PC-9 (cell line): Measurements from ENCODE around the gene VGLL4. TPM values are rescaled to one million over a fixed set of nuclear protein-coding genes. Genes with fewer than 3 reads are reported as not detected.

ENCODE experiments used
- BruUV-seq: library from RNA; stranded (reverse); fragments of 400-500 nt; replicated peaks from 2 replicates; lab custom pipeline; 2021; lab: Mats Ljungman, UMichigan
- CTCF ChIA-PET: fragments of 300-600 bp; sonication (Branson Sonifier 250); formaldehyde crosslinking; loops from one replicate; lab custom pipeline; 2022; ENCODE audit warnings: antibody characterized with exemption; lab: Charles Lee
- POLR2A ChIA-PET: fragments of 300-600 bp; sonication (Branson Sonifier 250); formaldehyde crosslinking; loops from one replicate; lab custom pipeline; 2022; ENCODE audit warnings: antibody characterized with exemption; ENCODE audit not compliant: unreplicated experiment; lab: Charles Lee
- DNase-seq, 2 experiments: peaks; one replicate each; pipeline versions ENCODE4 v3.0.0 to v3.0.0-alpha.2; 2015 to 2022; ENCODE audit warnings: mixed read lengths in 1 of 2
- H2AFZ ChIP-seq: fragments of 200-600 bp; sonication (generic); 2 replicates; pipeline ENCODE4 v1.8.1; 2017; ENCODE audit warnings: antibody characterized with exemption
- H3F3A ChIP-seq: fragments of 200-600 bp; sonication (generic); 2 replicates; pipeline ENCODE4 v1.8.1; 2017; ENCODE audit warnings: antibody characterized with exemption, mild to moderate bottlenecking, low read depth; ENCODE audit not compliant: insufficient read depth
- H3K27ac ChIP-seq: fragments of 200-600 bp; sonication (generic); 2 replicates; pipeline ENCODE4 v1.6.1; 2016; ENCODE audit warnings: mixed run types
- H3K27me3 ChIP-seq: fragments of 200-600 bp; sonication (generic); 2 replicates; pipeline ENCODE4 v1.6.1; 2016; ENCODE audit warnings: low read depth, mixed run types; ENCODE audit not compliant: insufficient read depth
- H3K36me3 ChIP-seq: fragments of 200-600 bp; sonication (generic); 2 replicates; pipeline ENCODE4 v1.6.1; 2016; ENCODE audit warnings: low read depth, mixed run types
- H3K4me1 ChIP-seq: fragments of 200-600 bp; sonication (generic); replicated peaks from 2 replicates; pipeline ENCODE4 v1.6.1; 2016; ENCODE audit warnings: mixed run types; ENCODE audit not compliant: insufficient read depth
- H3K4me2 ChIP-seq: fragments of 200-600 bp; sonication (generic); 2 replicates; pipeline ENCODE4 v1.6.1; 2017; ENCODE audit warnings: mixed run types
- H3K4me3 ChIP-seq: fragments of 200-600 bp; sonication (generic); 2 replicates; pipeline ENCODE4 v1.6.1; 2016; ENCODE audit warnings: mixed run types
- H3K79me2 ChIP-seq: fragments of 200-600 bp; sonication (generic); 2 replicates; pipeline ENCODE4 v1.6.1; 2017; ENCODE audit warnings: low read depth, mixed run types
- H3K9me2 ChIP-seq: fragments of 200-600 bp; sonication (generic); 2 replicates; pipeline ENCODE4 v1.8.1; 2017; ENCODE audit warnings: mild to moderate bottlenecking; ENCODE audit not compliant: insufficient read depth
- H3K9me3 ChIP-seq: fragments of 200-600 bp; sonication (generic); 2 replicates; pipeline ENCODE4 v1.8.1; 2016; ENCODE audit warnings: low read depth; ENCODE audit not compliant: insufficient read depth
- H4K20me1 ChIP-seq: fragments of 200-600 bp; sonication (generic); 2 replicates; pipeline ENCODE4 v1.8.1; 2017; ENCODE audit not compliant: insufficient read depth
- CTCF ChIP-seq: fragments of 200-600 bp; sonication (generic); conservative IDR thresholded peaks from 2 replicates; pipeline ENCODE4 v1.6.1; 2017; ENCODE audit warnings: mixed run types, antibody characterized with exemption, mild to moderate bottlenecking, moderate library complexity
- EZH2 ChIP-seq: fragments of 200-600 bp; sonication (generic); IDR thresholded peaks from 2 replicates; pipeline ENCODE4 v1.8.0; 2017; ENCODE audit warnings: antibody characterized with exemption, low read depth
- intact Hi-C: fragments of 100-400 bp; cut with micrococcal nuclease; formaldehyde crosslinking; loops from one replicate; pipeline ENCODE4 v1.10.0; 2022; ENCODE audit not compliant: unreplicated experiment
- total RNA-seq: library from RNA; stranded (reverse); gene quantifications from 2 replicates; pipeline ENCODE4 v1.2.3, GENCODE V29; 2021

VGLL4 gene
- total RNA-seq, 1 experiment from 2014 or later = 42.2 TPM

DNA sequence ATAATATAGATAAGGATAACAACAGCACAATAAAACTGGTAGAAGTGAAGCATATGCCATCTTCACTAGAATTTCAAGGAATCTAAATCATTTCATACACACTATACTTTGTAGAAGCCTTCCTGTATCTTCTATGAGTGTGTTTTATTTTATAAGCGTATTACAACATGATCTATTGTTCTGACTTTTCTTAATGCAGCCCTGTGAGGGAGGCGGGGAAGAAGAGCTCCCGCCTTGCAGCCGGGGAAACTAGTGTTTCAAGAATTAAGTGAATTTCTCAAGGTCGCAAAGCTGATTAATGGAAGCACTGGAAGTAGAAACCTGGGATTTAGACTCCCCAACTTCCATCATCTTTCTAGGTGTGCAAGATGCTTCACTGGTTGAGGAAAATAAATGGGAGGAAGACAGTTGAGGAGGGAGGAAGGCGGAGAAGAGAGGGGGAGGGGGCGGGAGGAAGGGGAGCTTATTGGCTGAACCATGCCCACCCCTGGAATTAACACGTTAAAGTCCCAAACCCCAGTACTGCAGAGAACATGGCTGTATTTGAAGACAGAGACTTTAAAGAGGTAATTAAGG, 32.9 kb downstream of the VGLL4 start:
- Histone ChIP-seq H3K9me2 (no peaks in the 10 kb centered on the region), H3K4me1 (no peaks in the 10 kb centered on the region), H3K27ac (no peak overlapping the region), H3K4me3 (no peak overlapping the region), H3K4me2 (no peak overlapping the region), H4K20me1 (peaks cover 38% of the 10 kb centered on the region), H3K27me3 (no peaks in the 10 kb centered on the region), H3K79me2 (peaks cover 86% of the 10 kb centered on the region), H3K9me3 (no peaks in the 10 kb centered on the region), H3K36me3 (no peaks in the 10 kb centered on the region), H2AFZ (no peak overlapping the region), H3F3A (peaks cover 7% of the 10 kb centered on the region; the same call in 1 of the 2 replicates)
- BruUV-seq = no TSS peak
- TF ChIP-seq EZH2 (no peak), CTCF (no peak)
- ChIA-PET CTCF (no interaction called here), POLR2A (no interaction called here)
- no peak for DNase-seq
- intact Hi-C loops = no loop called here

DNA sequence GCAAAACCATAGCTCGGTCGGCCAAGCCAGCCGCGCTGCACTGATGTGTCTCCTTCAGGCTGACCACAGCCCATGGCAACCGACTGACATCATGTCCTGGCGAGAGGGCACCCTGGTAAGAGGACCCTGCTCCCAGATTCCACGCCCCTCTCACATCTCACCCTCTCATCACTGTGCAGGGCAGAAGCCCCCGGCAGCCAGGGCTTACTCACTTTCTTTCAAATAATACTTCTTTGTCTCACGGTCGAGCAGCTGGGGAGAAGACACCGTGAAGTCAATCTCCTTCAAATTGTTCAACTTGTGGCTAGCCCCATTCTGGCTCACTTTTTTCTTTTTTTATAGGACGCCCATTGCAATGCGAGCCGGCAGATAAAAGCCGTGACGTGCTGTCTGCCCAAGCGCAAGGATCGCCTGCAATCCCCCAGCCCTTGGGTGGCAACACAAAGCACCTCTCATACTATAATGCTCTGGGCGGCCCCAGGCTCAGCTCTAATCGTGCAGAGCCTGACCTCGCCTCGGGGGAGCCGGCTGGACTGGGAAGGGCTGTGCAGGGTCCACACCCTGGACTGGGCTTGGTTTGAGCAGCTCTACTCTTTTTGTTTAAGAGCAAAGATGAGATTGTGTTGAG, 33.6 kb downstream of the VGLL4 start:
- H3K27ac ChIP-seq = no peak overlapping the region
- POLR2A ChIA-PET = no interaction called here

DNA sequence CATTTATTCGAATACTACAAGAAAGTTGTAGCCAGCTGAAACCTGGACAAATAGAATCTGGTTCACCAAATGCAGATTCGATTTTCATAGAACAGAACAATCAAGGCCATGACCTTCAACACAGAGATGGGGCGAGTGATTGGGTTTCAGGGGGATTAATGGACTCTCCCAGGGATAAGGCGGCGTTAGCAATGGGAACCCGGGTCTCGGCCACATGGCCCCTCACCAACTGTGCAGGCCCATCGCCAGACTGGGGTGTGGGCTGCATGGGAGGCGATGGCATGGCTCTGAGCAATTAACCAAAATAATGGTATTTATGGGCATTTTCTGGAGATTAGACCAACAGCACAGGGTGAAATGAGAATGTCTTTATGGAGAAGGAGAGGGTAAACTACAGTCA, 34.2 kb downstream of the VGLL4 start:
- no peak for TF ChIP-seq EZH2
- TF ChIP-seq CTCF = no peak
- Histone ChIP-seq H3K27me3 (no peaks in the 10 kb centered on the region), H3K4me2 (no peak overlapping the region), H4K20me1 (peaks cover 34% of the 10 kb centered on the region; the same call in 1 of the 2 replicates), H3K4me3 (no peak overlapping the region), H3K36me3 (no peaks in the 10 kb centered on the region), H3F3A (peaks cover 7% of the 10 kb centered on the region; the same call in 1 of the 2 replicates), H3K9me3 (no peaks in the 10 kb centered on the region), H3K27ac (no peak overlapping the region), H3K79me2 (peaks cover 82% of the 10 kb centered on the region), H3K9me2 (no peaks in the 10 kb centered on the region), H3K4me1 (no peaks in the 10 kb centered on the region), H2AFZ (no peak overlapping the region)
- BruUV-seq = no TSS peak
- no peak for DNase-seq
- ChIA-PET POLR2A (no interaction called here), CTCF (no interaction called here)
- intact Hi-C loops = no loop called here

More for the DNA sequence above, 33.6 kb downstream of the VGLL4 start:
- Histone ChIP-seq H3K36me3 (no peaks in the 10 kb centered on the region), H3K9me2 (no peaks in the 10 kb centered on the region), H3K4me2 (no peak overlapping the region), H3K9me3 (no peaks in the 10 kb centered on the region), H3K79me2 (peaks cover 86% of the 10 kb centered on the region), H2AFZ (no peak overlapping the region), H3K27me3 (no peaks in the 10 kb centered on the region), H4K20me1 (peaks cover 36% of the 10 kb centered on the region; the same call in 1 of the 2 replicates), H3K4me3 (no peak overlapping the region), H3F3A (peaks cover 7% of the 10 kb centered on the region; the same call in 1 of the 2 replicates), H3K4me1 (no peaks in the 10 kb centered on the region)
- TF ChIP-seq CTCF = no peak
- no peak for TF ChIP-seq EZH2
- intact Hi-C loops = no loop called here
- no peak for DNase-seq
- CTCF ChIA-PET = no interaction called here
- no TSS peak for BruUV-seq
